Activated T-helper 2 cell treated with anti-CD3 and anti-CD28 coated beads, Interferon-gamma antibody, Interleukin-2, Interleukin-4, amounts not matched to agents 10 μg/mL and 5 μg/mL and 100 μg/mL, durations not matched to agents 14 hours and 24 hours and 36 hours (primary cell): ENCODE data around the gene SARS2. TPM values are rescaled to one million over a fixed set of nuclear protein-coding genes. Genes with fewer than 3 reads are reported as not detected.

Source experiments
- DNase-seq: peaks from one replicate; pipeline ENCODE4 v3.0.0; 2021; ENCODE audit warnings: low spot score
- H3K27ac Mint-ChIP-seq: one replicate; pipeline ENCODE4 v1.8.0; 2021; ENCODE audit warnings: mixed read lengths
- H3K27me3 Mint-ChIP-seq: one replicate; pipeline ENCODE4 v1.8.0; 2021; ENCODE audit warnings: low read depth, mixed read lengths
- H3K36me3 Mint-ChIP-seq: one replicate; pipeline ENCODE4 v1.8.0; 2021; ENCODE audit warnings: low read depth, mixed read lengths
- H3K4me1 Mint-ChIP-seq: one replicate; pipeline ENCODE4 v1.8.0; 2021; ENCODE audit warnings: low read depth, mixed read lengths
- H3K4me3 Mint-ChIP-seq: one replicate; pipeline ENCODE4 v1.8.0; 2021; ENCODE audit warnings: low read depth, mild to moderate bottlenecking, moderate library complexity, mixed read lengths
- H3K9me3 Mint-ChIP-seq: one replicate; pipeline ENCODE4 v1.8.0; 2021; ENCODE audit warnings: mixed read lengths
- intact Hi-C: fragments of 100-400 bp; cut with micrococcal nuclease; formaldehyde crosslinking; loops from one replicate; pipeline ENCODE4 v1.15.1; 2023
- total RNA-seq: library from RNA; stranded (reverse); gene quantifications from 2 replicates; pipeline ENCODE4 v1.2.3, GENCODE V29; 2022

Gene SARS2
- total RNA-seq, 1 donor from 2014 or later: 41.1 TPM

- Mint-ChIP-seq H3K27ac (no peak overlapping the region), H3K4me3 (no peak overlapping the region), H3K4me1 (no peaks in the 10 kb centered on the region), H3K36me3 (peaks cover 21% of the 10 kb centered on the region), H3K27me3 (no peaks in the 10 kb centered on the region), H3K9me3 (no peaks in the 10 kb centered on the region)
- DNase-seq: no peak
- intact Hi-C loops: no loop called here
Observed at GRCh38 chr19:38920602-38921419, 9.8 kb downstream of the SARS2 start.

DNA sequence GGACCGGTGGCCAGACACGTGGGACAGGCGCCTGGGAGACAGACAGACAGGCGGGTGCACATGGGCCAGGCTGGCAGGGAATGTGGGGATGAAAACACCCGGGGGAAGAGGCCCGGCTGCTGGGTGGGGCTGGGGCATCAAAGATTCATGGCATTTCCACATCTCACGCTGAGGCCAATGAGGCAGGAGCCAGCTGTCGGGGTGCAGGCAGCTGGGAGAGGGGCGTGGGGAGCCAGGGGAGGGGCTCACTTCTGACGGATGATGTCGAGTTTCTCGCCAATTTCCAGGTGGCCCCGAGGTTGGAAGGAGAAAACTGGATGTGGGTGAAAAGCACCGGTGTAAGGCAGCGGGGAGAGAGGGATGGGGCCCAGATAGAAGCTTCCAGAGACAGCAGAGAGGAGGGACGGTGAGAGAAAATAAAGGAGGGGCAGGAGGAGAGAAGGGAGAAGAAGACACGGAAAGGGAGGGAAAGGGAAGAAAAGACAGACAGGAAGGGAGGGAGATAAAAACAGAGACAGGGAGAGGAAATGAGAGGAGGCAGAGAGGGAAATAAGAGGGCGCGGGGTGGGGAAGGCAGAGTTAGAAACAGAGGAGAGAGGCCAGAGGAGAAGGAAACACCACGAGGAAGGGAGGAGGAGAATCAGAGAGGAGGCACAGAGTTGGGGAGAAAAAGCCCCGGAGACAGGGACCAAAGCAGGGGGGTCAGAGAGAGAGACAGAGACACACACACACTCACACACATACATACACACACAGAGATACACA lies 10.5 kb downstream of the SARS2 start:
- Mint-ChIP-seq H3K27ac (no peak overlapping the region), H3K36me3 (peaks cover 21% of the 10 kb centered on the region), H3K4me3 (no peak overlapping the region), H3K27me3 (no peaks in the 10 kb centered on the region), H3K4me1 (no peaks in the 10 kb centered on the region), H3K9me3 (no peaks in the 10 kb centered on the region)
- DNase-seq: no peak
- intact Hi-C loops: no loop called here

DNA sequence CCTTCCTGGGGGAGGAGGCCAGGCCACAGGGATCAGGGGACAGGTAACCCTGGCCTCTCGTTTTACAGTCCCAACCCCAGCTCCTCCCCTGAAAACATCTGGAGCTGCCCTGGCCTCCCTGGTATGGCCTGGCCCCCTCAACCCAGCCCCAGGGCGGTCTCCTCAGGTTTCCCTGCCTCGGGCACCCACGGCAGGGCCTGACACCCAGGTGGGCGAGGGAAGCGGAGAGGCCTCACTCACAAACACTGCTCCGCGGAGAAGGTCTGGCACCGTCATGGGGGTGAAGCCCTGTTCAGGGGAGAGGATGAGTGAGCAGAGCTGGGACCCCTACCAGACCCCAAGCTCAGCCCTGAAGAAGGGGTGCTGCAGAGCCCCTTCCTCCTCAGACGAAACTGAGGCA lies 12.0 kb downstream of the SARS2 start:
- Mint-ChIP-seq H3K4me3 (no peak overlapping the region), H3K4me1 (no peaks in the 10 kb centered on the region), H3K27ac (no peak overlapping the region), H3K27me3 (no peaks in the 10 kb centered on the region), H3K9me3 (no peaks in the 10 kb centered on the region), H3K36me3 (peaks cover 10% of the 10 kb centered on the region)
- intact Hi-C loops: no loop called here
- DNase-seq: no peak

DNA sequence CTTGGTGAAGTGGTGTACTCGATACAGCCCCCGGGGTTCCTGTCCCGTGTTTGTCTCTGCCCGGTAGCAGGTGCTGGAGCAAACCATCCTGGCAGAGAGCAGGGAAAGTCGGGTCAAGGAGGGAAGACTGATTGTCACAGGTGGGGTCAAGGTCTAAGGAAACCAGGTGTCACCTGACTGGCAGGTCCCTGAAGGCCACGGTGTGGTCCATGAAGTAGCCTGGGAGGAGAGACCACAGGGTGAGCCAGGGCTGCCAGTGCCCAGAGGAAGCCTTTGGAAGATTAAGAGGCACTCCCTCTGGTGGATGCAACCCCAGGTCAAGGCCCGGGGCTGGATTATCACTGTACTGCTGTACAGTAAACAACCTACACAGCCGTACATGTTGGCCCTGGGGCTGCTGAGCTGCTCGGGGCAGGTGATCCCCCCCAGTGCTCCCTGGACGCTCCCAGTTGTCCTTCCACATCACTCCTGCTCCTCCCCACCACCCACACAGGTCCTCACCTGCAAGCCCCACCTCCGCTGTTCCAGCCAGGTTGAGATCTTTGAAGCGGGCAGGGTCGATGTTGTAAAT lies 12.6 kb downstream of the SARS2 start:
- no peak overlapping the region for H3K4me3 Mint-ChIP-seq
- intact Hi-C loops: no loop called here
- peaks cover 2% of the 10 kb centered on the region for H3K4me1 Mint-ChIP-seq
- no peak overlapping the region for H3K27ac Mint-ChIP-seq
- H3K9me3 Mint-ChIP-seq: no peaks in the 10 kb centered on the region
- DNase-seq: no peak
- H3K36me3 Mint-ChIP-seq: peaks cover 10% of the 10 kb centered on the region
- H3K27me3 Mint-ChIP-seq: no peaks in the 10 kb centered on the region

GRCh38 chr19:38917516-38917915 lies 13.0 kb downstream of the SARS2 start:
- Mint-ChIP-seq H3K27me3 (no peaks in the 10 kb centered on the region), H3K4me3 (no peak overlapping the region), H3K36me3 (peaks cover 10% of the 10 kb centered on the region), H3K27ac (no peak overlapping the region), H3K9me3 (no peaks in the 10 kb centered on the region), H3K4me1 (peaks cover 7% of the 10 kb centered on the region)
- DNase-seq: no peak
- intact Hi-C loops: no loop called here

- no peak for DNase-seq
- H3K4me1 Mint-ChIP-seq: peaks cover 9% of the 10 kb centered on the region
- no peaks in the 10 kb centered on the region for H3K9me3 Mint-ChIP-seq
- intact Hi-C loops: no loop called here
- H3K27ac Mint-ChIP-seq: no peak overlapping the region
- H3K27me3 Mint-ChIP-seq: no peaks in the 10 kb centered on the region
- H3K4me3 Mint-ChIP-seq: no peak overlapping the region
- H3K36me3 Mint-ChIP-seq: no peaks in the 10 kb centered on the region
Observed at GRCh38 chr19:38915329-38916321, 14.9 kb downstream of the SARS2 start.

DNA sequence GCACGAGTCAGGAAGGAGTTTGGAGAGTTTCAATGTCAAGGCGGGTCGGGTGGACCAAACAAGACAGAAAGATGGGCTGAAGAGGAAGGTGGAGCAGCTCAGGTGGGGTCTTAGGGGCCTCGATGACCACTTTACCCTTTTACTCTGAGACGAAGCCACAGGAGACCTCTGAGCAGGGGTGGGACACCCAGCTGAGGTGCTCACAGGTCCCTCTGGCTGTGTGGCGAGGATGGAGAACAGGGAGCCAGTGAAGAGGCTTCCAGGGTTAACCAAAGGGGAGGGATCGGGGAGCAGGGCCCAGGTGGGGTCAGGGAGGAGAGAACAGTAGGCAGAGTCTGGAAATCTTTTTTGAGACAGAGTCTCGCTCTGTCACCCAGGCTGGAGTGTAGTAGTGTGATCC lies 16.6 kb downstream of the SARS2 start:
- no peaks in the 10 kb centered on the region for H3K27me3 Mint-ChIP-seq
- intact Hi-C loops: no loop called here
- H3K9me3 Mint-ChIP-seq: no peaks in the 10 kb centered on the region
- peaks cover 11% of the 10 kb centered on the region for H3K4me1 Mint-ChIP-seq
- H3K4me3 Mint-ChIP-seq: no peak overlapping the region
- DNase-seq: no peak
- H3K36me3 Mint-ChIP-seq: peaks cover 4% of the 10 kb centered on the region
- no peak overlapping the region for H3K27ac Mint-ChIP-seq

DNA sequence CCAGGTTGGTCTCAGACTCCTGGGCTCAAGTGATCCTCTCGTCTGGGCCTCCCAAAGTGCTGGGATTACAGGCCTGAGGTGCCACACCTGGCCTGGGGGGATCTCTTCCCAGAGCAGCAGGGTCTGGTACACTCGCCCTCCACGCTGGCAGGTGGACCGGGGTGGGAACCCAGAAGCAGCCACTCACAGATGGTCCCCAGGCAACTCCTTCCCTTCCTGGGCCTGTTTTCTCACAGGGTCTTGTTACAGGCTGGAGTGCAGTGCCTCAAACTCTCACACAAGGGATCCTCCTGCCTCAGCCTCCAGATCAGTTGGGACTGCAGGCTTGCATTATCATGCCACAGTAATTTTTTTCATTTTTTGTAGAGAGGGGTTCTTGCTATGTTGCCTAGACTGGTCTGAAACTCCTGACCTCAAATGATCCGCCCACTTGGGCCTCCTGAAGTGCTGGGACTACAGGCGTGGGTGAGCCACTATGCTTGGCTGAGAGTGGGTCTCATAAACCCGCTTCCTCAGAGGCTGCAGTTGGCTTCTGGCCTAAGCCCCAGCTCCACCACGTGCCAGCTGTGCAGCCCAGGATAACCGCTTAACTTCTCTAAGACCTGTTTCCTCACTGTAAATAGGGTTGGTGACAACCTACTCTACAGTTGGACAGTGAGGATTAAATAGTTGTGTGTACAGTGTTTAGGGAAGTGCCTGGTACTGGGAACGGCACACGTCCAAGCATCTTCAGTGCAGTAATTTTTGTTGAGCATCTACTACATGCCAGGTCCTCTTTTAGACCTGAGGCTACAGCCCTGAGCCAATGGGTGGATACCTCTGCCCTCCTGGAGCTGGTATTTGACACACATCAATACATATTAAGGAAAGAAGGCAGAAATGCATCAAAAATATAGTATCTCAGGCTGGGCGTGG lies 17.7 kb downstream of the SARS2 start:
- H3K27ac Mint-ChIP-seq: peak overlapping the region; percentile 40
- intact Hi-C loops: no loop called here
- H3K36me3 Mint-ChIP-seq: peaks cover 12% of the 10 kb centered on the region
- H3K27me3 Mint-ChIP-seq: no peaks in the 10 kb centered on the region
- DNase-seq: no peak
- H3K4me3 Mint-ChIP-seq: no peak overlapping the region
- H3K4me1 Mint-ChIP-seq: peaks cover 13% of the 10 kb centered on the region
- H3K9me3 Mint-ChIP-seq: no peaks in the 10 kb centered on the region

DNA sequence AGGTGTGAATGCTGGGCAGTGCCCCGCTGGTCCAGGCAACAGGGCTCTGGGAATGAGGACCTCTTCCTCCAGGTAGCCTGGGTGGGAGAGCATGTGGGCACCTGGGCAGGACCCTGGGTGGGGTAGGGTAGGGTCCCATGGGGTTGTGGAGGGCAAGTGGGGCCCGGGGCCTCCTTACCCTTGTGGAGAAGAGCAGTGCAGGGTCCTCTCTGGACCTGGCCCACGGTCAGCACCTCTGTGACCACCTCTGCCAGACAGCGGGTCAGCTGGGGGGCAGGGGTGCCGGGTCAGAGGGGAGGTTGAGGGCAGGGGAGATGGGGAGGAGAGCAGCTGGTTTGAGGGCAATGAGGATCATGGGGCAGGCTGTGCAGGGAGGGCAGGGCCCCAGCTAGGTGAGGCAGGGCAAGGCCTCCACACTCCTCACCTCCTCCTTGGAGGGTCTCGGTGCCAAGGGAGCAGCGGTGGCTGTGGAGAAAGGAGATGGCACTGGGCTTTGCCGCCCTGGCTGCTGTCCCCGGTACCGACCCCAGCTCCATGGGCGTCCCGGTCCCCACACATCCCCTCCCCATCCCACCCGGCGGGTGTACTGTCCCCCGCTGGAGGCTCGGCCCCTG lies 19.1 kb downstream of the SARS2 start:
- peaks cover 26% of the 10 kb centered on the region for H3K36me3 Mint-ChIP-seq
- H3K27ac Mint-ChIP-seq: no peak overlapping the region
- no peaks in the 10 kb centered on the region for H3K9me3 Mint-ChIP-seq
- peaks cover 13% of the 10 kb centered on the region for H3K4me1 Mint-ChIP-seq
- intact Hi-C loops: no loop called here
- no peak for DNase-seq
- no peak overlapping the region for H3K4me3 Mint-ChIP-seq
- H3K27me3 Mint-ChIP-seq: no peaks in the 10 kb centered on the region

DNA sequence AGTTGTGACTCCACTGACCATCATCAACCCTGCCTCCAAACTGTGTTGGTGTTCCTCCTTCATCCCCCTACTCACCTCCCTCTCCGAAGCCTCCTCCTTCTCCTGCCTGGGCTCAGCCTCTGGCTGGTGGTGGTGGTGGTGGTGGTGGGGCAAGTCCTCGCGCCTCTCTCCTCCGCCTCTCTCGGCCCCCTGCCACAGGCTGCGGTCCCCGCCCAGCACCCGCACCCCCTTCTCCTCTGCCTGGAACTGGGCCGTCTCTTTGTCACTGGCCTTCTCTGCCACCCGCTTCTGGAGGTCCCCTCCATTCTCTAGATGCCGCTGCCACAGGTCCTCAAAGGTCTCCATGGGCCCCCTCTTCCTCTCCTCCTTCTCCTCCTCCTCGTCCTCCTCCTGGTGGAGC lies 20.1 kb downstream of the SARS2 start:
- no peaks in the 10 kb centered on the region for H3K9me3 Mint-ChIP-seq
- H3K27ac Mint-ChIP-seq: no peak overlapping the region
- intact Hi-C loops: no loop called here
- no peaks in the 10 kb centered on the region for H3K27me3 Mint-ChIP-seq
- H3K4me3 Mint-ChIP-seq: no peak overlapping the region
- peaks cover 13% of the 10 kb centered on the region for H3K4me1 Mint-ChIP-seq
- no peak for DNase-seq
- H3K36me3 Mint-ChIP-seq: peaks cover 31% of the 10 kb centered on the region

DNA sequence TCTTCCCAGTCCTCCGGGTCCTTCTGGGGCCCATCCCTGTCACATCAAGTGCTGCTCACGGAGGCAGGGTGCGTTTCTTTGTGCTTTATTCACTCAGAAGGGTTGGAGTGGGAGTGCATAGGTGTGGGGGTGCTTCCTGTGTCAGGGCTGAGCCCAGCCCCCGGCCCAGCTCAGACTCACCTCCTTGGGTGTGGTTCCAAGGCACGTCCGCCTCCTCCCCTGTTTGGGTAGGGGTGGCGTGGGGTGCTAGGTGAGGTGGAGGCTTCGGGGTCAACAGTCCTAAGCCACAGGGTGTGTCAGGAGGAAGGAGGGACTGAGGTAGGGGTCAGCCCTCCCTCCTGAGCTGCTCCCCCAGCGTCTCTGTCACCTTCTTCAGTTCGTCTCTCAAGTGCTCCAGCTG lies 21.7 kb downstream of the SARS2 start:
- H3K27me3 Mint-ChIP-seq: no peaks in the 10 kb centered on the region
- intact Hi-C loops: no loop called here
- no peaks in the 10 kb centered on the region for H3K9me3 Mint-ChIP-seq
- peaks cover 15% of the 10 kb centered on the region for H3K4me1 Mint-ChIP-seq
- no peak overlapping the region for H3K4me3 Mint-ChIP-seq
- peaks cover 45% of the 10 kb centered on the region for H3K36me3 Mint-ChIP-seq
- peak overlapping the region; percentile 46 for H3K27ac Mint-ChIP-seq
- no peak for DNase-seq
